A673 (cell line): ENCODE measurements around the gene NTN1. TPM values are rescaled to one million over a fixed set of nuclear protein-coding genes. Genes with fewer than 3 reads are reported as not detected.

Source experiments
- BruUV-seq: library from RNA; stranded (reverse); fragments of 400-500 nt; replicated peaks from 2 replicates; lab custom pipeline; 2021; lab: Mats Ljungman, UMichigan
- CTCF ChIA-PET: fragments of 300-600 bp; sonication (Branson Sonifier 250); formaldehyde crosslinking; loops from one replicate; lab custom pipeline; 2022; ENCODE audit warnings: antibody characterized with exemption; lab: Charles Lee
- POLR2A ChIA-PET: fragments of 300-600 bp; sonication (Branson Sonifier 250); formaldehyde crosslinking; loops from one replicate; lab custom pipeline; 2022; ENCODE audit warnings: antibody characterized with exemption; ENCODE audit not compliant: low non-redundant PET; lab: Charles Lee
- DNase-seq: peaks from one replicate; pipeline ENCODE4 v3.0.0-alpha.2; 2015; ENCODE audit warnings: low spot score
- H3K27ac ChIP-seq: fragments of 200-600 bp; sonication (generic); 2 replicates; pipeline ENCODE4 v1.5.1; 2016; ENCODE audit warnings: mixed run types, low read depth, mild to moderate bottlenecking, mixed read lengths, antibody characterized with exemption, low read length; ENCODE audit not compliant: poor library complexity, severe bottlenecking
- H3K27me3 ChIP-seq: fragments of 200-600 bp; sonication (generic); replicated peaks from 2 replicates; pipeline ENCODE4 v1.6.1; 2017; ENCODE audit warnings: mixed run types, low read depth, mild to moderate bottlenecking, mixed read lengths, antibody characterized with exemption, low read length; ENCODE audit not compliant: insufficient read depth, poor library complexity
- H3K36me3 ChIP-seq: fragments of 200-600 bp; sonication (generic); 2 replicates; pipeline ENCODE4 v1.6.1; 2016; ENCODE audit warnings: mixed run types, mild to moderate bottlenecking, mixed read lengths, antibody characterized with exemption, low read length; ENCODE audit not compliant: insufficient read depth, poor library complexity, severe bottlenecking
- H3K4me1 ChIP-seq: fragments of 200-600 bp; sonication (generic); 2 replicates; pipeline ENCODE4 v1.6.1; 2017; ENCODE audit warnings: mixed run types, mild to moderate bottlenecking, mixed read lengths, antibody characterized with exemption, low read length; ENCODE audit not compliant: insufficient read depth, poor library complexity, severe bottlenecking
- H3K4me3 ChIP-seq: fragments of 200-600 bp; sonication (generic); 2 replicates; pipeline ENCODE4 v1.5.1; 2016; ENCODE audit warnings: low read depth, mixed run types, mild to moderate bottlenecking, mixed read lengths, low read length; ENCODE audit not compliant: poor library complexity, severe bottlenecking
- H3K9me3 ChIP-seq: fragments of 200-600 bp; sonication (generic); 2 replicates; pipeline ENCODE4 v1.6.1; 2016; ENCODE audit warnings: mixed run types, low read depth, mild to moderate bottlenecking, mixed read lengths, antibody characterized with exemption, low read length; ENCODE audit not compliant: poor library complexity, severe bottlenecking
- CTCF ChIP-seq: fragments of 300-800, 200-600 bp; sonication (generic); conservative IDR thresholded peaks from 2 replicates; pipeline ENCODE4 v1.5.1; 2017; ENCODE audit warnings: low read depth, mild to moderate bottlenecking, antibody characterized with exemption, low read length, moderate library complexity, mixed read lengths
- EZH2 ChIP-seq: fragments of 200-600 bp; sonication (generic); IDR thresholded peaks from 2 replicates; pipeline ENCODE4 v1.6.1; 2017; ENCODE audit warnings: borderline replicate concordance, low read depth, mild to moderate bottlenecking, mixed read lengths, antibody characterized with exemption, low read length; ENCODE audit not compliant: poor library complexity, severe bottlenecking
- intact Hi-C: fragments of 100-400 bp; cut with micrococcal nuclease; formaldehyde crosslinking; loops from one replicate; pipeline ENCODE4 v1.10.0; 2022; ENCODE audit not compliant: unreplicated experiment
- total RNA-seq: library from RNA; stranded (reverse); gene quantifications from 2 replicates; pipeline ENCODE4 v1.2.3, GENCODE V29; 2021

Gene NTN1
- total RNA-seq, 1 experiment from 2014 or later = 4.3 TPM

GRCh38 chr17:9226130-9226793, 205.0 kb downstream of the NTN1 start:
- Histone ChIP-seq H3K4me1 (no peaks in the 10 kb centered on the region), H3K27me3 (no peaks in the 10 kb centered on the region), H3K4me3 (no peak overlapping the region), H3K9me3 (no peaks in the 10 kb centered on the region), H3K36me3 (no peaks in the 10 kb centered on the region), H3K27ac (no peak overlapping the region)
- POLR2A ChIA-PET = no interaction called here
- TF ChIP-seq CTCF (no peak), EZH2 (no peak)
- CTCF ChIA-PET = no interaction called here
- no peak for DNase-seq
- no TSS peak for BruUV-seq
- intact Hi-C loops = no loop called here

- Histone ChIP-seq H3K27ac (no peak overlapping the region), H3K9me3 (no peaks in the 10 kb centered on the region), H3K4me1 (no peaks in the 10 kb centered on the region), H3K36me3 (no peaks in the 10 kb centered on the region), H3K4me3 (no peak overlapping the region), H3K27me3 (no peaks in the 10 kb centered on the region)
- intact Hi-C loops = no loop called here
- CTCF ChIA-PET = no interaction called here
- POLR2A ChIA-PET = no interaction called here
- no TSS peak for BruUV-seq
- no peak for DNase-seq
- TF ChIP-seq CTCF (no peak), EZH2 (no peak)
Measured at GRCh38 chr17:9226794-9227135, 205.5 kb downstream of the NTN1 start.

DNA sequence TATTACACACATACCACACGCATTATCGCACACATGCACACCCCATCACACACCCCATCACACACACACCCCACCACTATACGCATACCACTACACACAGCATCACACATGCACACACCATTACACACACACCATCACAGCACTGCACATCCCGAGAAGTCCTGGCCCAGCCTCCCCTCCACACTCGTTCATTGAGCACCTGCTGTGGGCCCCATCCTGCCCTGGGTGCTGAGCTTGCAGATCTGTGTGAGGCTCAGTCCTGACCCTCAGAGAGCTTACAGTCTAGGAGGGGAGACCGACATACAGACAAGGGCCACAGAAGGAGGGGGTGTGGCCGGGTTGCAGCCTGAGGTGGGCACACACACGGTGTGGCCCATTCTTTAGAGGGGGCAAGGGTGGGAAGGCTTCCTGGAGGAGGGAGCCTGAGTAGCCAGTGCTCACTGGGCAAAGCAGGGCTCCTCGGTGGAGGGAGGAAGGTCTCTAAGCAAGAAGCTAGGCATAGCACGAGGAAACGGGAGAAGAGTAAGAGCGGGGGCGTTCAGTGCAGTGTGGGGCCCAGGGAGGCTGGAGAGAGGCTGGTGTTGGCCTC, 206.6 kb downstream of the NTN1 start:
- Histone ChIP-seq H3K27ac (no peak overlapping the region), H3K27me3 (no peaks in the 10 kb centered on the region), H3K4me1 (peaks cover 8% of the 10 kb centered on the region), H3K9me3 (no peaks in the 10 kb centered on the region), H3K4me3 (no peak overlapping the region), H3K36me3 (no peaks in the 10 kb centered on the region)
- ChIA-PET CTCF (no interaction called here), POLR2A (no interaction called here)
- DNase-seq = no peak
- TF ChIP-seq CTCF (no peak), EZH2 (no peak)
- intact Hi-C loops = no loop called here
- no TSS peak for BruUV-seq
